Measurements from ENCODE around the gene OAF.
"Not testable (repeated sequence)": the region's sequence is repeated elsewhere in the genome, so short reads cannot be mapped to it uniquely, and the experiment has no call there.

OAF gene

DNA sequence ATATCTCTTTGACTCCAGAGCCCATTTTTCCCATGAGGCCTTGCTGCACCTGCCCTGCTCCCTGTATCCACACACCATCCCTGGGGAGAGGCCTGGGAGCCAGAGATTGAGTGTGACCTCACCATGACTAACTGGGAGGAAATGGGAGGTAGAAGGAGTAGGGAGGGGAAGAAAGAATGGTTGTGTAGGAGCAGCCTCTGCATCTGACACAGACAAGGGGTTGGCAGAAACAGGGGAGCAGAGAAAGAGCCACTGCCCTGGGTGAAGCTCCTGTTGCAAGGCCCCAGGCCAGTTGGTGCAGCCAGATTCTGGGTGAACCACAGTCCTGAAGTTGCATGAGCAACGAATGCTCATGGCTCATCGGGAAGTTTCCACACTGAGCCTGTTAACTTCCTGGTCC is 61.5 kb downstream of the OAF start:
- no peak for DNase-seq (ENCODE audit: low spot score)

- no peak for DNase-seq (ENCODE audit: low spot score)
These were observed 62.6 kb downstream of the OAF start for GRCh38 chr11:120273432-120273831.

DNA sequence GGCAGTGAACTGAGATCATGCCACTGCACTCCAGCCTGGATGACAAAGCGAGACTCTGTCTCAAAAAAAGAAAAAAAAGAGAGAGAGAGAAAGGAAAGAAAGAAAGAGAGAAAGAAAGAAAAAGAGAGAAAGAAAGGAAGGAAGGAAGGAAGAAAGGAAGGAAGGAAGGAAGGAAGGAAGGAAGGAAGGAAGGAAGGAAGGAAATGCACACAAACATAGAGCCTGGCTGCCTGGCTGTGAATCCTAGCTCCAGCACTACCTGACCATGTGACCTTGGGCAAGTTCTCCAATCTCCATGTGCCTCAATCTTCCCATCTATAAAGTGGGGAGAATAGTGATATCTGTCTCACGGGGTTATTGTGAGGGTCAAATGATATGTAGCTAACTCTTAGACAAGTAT is 63.1 kb downstream of the OAF start:
- DNase-seq (ENCODE audit: low spot score): not testable (repeated sequence)

DNA sequence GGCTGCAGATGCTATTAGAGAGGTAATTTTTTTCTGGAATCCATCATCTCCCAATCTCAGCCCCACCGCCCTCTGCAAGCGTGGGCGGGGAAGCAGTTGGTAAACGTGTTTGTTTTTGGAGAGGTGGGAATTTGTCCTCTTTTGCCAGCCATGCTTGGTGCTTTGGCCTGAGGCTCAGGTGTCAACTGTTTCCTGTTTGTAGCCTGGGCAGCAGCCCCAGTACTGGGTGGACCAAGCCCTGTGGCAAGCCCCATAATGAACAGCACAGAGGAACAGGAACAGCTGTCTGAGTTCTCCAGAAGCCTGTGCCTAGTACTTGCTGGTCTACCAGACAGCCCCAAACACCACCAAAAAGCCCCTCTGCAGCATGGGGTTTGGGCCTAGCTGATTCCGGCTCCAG is 68.7 kb downstream of the OAF start:
- DNase-seq (ENCODE audit: low spot score): no peak
